ENCODE data around the gene DNAI4. TPM values are rescaled to one million over a fixed set of nuclear protein-coding genes. Genes with fewer than 3 reads are reported as not detected.

DNAI4 gene
- total and polyA plus RNA-seq, 12 donors = 0.44 to 24.5 (median 13.5) TPM

DNA sequence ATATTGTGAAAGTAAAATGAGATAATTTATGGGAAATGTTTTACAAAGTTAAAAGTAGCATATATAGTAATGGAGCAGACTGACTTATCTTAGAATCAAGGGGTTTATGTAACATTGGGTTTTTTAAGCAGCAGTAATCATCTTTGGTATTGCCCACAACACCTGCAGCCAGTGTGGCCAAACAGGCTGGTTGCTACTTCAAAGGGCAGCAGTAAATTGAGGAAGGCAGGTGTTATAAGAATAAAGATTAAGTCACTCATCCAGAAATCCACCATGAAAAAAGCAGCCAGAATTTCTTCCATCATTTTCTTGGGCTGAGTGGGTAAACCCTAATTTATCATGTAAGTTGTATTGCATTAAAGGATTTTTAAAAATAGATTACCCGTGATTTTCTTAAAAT, 155.7 kb downstream of the DNAI4 start:
- H3K27me3 ChIP-seq = no peaks in the 10 kb centered on the region
- DNase-seq = no peak
- intact Hi-C loops (cut with DNase I) = loop anchor here in 9 of 10 donors (2.0 to 10.0 kb wide), 11 partner anchors 156 to 736 kb away; partner anchors contain the start of genes DNAI4 (in 2 of the 9) and MIER1 (in 2 of the 9)
- TF ChIP-seq, protein P1, sequence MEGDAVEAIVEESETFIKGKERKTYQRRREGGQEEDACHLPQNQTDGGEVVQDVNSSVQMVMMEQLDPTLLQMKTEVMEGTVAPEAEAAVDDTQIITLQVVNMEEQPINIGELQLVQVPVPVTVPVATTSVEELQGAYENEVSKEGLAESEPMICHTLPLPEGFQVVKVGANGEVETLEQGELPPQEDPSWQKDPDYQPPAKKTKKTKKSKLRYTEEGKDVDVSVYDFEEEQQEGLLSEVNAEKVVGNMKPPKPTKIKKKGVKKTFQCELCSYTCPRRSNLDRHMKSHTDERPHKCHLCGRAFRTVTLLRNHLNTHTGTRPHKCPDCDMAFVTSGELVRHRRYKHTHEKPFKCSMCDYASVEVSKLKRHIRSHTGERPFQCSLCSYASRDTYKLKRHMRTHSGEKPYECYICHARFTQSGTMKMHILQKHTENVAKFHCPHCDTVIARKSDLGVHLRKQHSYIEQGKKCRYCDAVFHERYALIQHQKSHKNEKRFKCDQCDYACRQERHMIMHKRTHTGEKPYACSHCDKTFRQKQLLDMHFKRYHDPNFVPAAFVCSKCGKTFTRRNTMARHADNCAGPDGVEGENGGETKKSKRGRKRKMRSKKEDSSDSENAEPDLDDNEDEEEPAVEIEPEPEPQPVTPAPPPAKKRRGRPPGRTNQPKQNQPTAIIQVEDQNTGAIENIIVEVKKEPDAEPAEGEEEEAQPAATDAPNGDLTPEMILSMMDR (IDR thresholded peaks at IDR 0.05) = no peak
- H3K27ac ChIP-seq = no peak overlapping the region
- H3K9me3 ChIP-seq = no peaks in the 10 kb centered on the region
- H3K4me3 ChIP-seq = no peak overlapping the region
- 90 to 97% methylated on average over 1 of the region's 1 CpG for WGBS, 2 donors
- no peak for ATAC-seq
- peaks cover 0 to 17% (median 0%) of the 10 kb centered on the region in 9 donors for H3K36me3 ChIP-seq
- peaks cover 0 to 4% (median 0%) of the 10 kb centered on the region in 9 donors for H3K4me1 ChIP-seq

DNA sequence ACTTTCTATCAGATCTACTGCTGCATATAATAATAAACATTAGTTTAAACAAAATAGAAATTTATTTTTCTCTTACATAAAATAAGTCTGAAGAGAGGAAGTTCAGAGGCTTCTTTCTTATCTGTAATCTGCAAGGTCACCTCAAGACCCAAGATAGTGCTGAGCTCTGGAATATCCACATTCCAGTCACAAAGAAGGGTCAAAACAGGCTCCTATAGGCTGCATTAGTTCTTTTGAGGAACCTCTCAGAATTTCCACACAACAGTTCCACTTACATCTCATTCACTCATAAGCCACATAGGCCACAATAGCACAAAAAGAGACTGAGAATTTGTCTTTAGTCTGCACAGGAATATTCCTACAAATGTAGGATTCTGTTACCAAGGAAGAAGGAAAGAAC, 157.0 kb downstream of the DNAI4 start:
- peaks cover 0 to 9% (median 0%) of the 10 kb centered on the region in 11 donors for H3K9me3 ChIP-seq
- no peak for ATAC-seq
- peaks cover 0 to 17% (median 0%) of the 10 kb centered on the region in 9 donors for H3K36me3 ChIP-seq
- TF ChIP-seq, protein P1 (IDR thresholded peaks at IDR 0.05) = no peak
- intact Hi-C loops (cut with DNase I) = loop anchor here in 9 of 10 donors (2.0 to 10.0 kb wide), 11 partner anchors 157 to 737 kb away; partner anchors contain the start of genes DNAI4 (in 2 of the 9) and MIER1 (in 2 of the 9)
- no peak overlapping the region for H3K4me3 ChIP-seq
- H3K27me3 ChIP-seq = no peaks in the 10 kb centered on the region
- DNase-seq = no peak
- H3K4me1 ChIP-seq = peaks cover 0 to 4% (median 0%) of the 10 kb centered on the region in 9 donors
- no peak overlapping the region for H3K27ac ChIP-seq

DNA sequence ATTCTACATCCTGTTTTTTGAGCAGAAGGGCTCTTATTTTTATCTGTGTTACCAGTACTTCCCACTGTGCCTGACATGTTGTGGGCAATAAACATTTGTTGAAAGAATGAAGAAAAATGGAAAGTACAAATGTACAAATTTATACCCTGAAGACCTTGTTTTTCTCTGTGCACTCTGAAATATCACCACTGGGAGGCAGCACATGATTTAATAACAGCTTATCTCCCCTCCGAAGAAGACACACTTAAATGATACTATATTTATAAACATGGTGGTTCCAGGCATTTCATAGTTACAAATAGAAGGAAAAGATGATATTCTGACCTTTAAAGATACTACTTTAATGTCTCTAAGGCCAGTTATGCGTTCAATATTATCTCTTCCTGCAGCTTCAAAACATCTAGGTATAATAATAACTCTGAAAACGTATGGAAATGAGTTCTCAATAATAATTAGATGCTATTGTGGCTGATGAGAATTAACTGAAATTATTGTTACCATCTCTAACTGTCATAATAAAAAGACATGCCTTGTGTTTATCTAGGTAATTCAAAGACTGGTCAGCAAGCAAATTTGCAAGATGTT, 159.6 kb downstream of the DNAI4 start:
- TF ChIP-seq, protein P1 (IDR thresholded peaks at IDR 0.05) = peak; percentile 50 to 84 (median 77)
- Histone ChIP-seq H3K36me3 (peaks cover 0 to 7% (median 0%) of the 10 kb centered on the region in 9 donors), H3K27me3 (no peaks in the 10 kb centered on the region), H3K4me3 (no peak overlapping the region), H3K27ac (no peak overlapping the region), H3K9me3 (peaks cover 0 to 10% (median 0%) of the 10 kb centered on the region in 11 donors), H3K4me1 (peaks cover 0 to 12% (median 0%) of the 10 kb centered on the region in 9 donors)
- intact Hi-C loops (cut with DNase I) = loop anchor here (2.0 to 10.0 kb wide), 12 partner anchors 160 to 740 kb away; partner anchors contain the start of genes DNAI4 (in 2 of the 10) and MIER1 (in 2 of the 10)
- DNase-seq = peak in 1 of 2 donors; percentile 25
- peak in 1 of 8 donors; percentile 51 for ATAC-seq
- 13 to 16% methylated on average over 3 of the region's 3 CpGs for WGBS, 2 donors

Other genes starting within 250 kb of the DNAI4 start
- 1 to 10 TPM in 6 of 10 donors, under 1 TPM in 4; 0.89 to 4.2 (median 1.5) TPM for gene DYNLT5, start 172.4 kb downstream of the DNAI4 start, total RNA-seq
- gene DYNLT5, start 172.4 kb downstream of the DNAI4 start, polyA plus RNA-seq = 1 to 10 TPM; 1.3 to 7.0 TPM
- gene INSL5, start 123.6 kb downstream of the DNAI4 start, total RNA-seq = not detected
- not detected for gene INSL5, start 123.6 kb downstream of the DNAI4 start, polyA plus RNA-seq
- gene MIER1, start 134 bp upstream of the DNAI4 start, total RNA-seq = 10 to 100 TPM; 16.9 to 22.4 (median 20.1) TPM
- 10 to 100 TPM in 1 of 2 donors, 1 to 10 TPM in 1; 5.8 to 10.6 TPM for gene MIER1, start 134 bp upstream of the DNAI4 start, polyA plus RNA-seq
- 1 to 10 TPM; 4.4 to 5.8 (median 4.9) TPM for gene SLC35D1, start 129.3 kb upstream of the DNAI4 start, total RNA-seq
- 1 to 10 TPM; 1.6 to 1.8 TPM for gene SLC35D1, start 129.3 kb upstream of the DNAI4 start, polyA plus RNA-seq
- not detected for gene C1orf141, start 210.1 kb upstream of the DNAI4 start, total RNA-seq
- not detected for gene C1orf141, start 210.1 kb upstream of the DNAI4 start, polyA plus RNA-seq
- not detected for gene IL23R, start 241.6 kb upstream of the DNAI4 start, total RNA-seq
- not detected for gene IL23R, start 241.6 kb upstream of the DNAI4 start, polyA plus RNA-seq